Right ventricle myocardium inferior (tissue), 1 donor: Measurements from ENCODE around the gene ANGPTL4. TPM values are rescaled to one million over a fixed set of nuclear protein-coding genes. Genes with fewer than 3 reads are reported as not detected.
"Not testable (repeated sequence)": the region's sequence is repeated elsewhere in the genome, so short reads cannot be mapped to it uniquely, and the experiment has no call there.

ENCODE experiments used
- ATAC-seq: fragments of 200-7000 bp; cut with Tn5 transposase; one replicate; pipeline ENCODE4 v1.9.1; 2020; ENCODE audit warnings: mild to moderate bottlenecking, moderate library complexity
- DNase-seq: peaks from one replicate; pipeline ENCODE4 v3.0.0; 2021; ENCODE audit errors: missing footprints
- intact Hi-C: fragments of 100-400 bp; cut with DNase I; formaldehyde crosslinking; loops from one replicate; pipeline ENCODE4 v1.11.0; 2022
- total RNA-seq: library from RNA; stranded (reverse); fragmentation: NEBNext Ultra II Directional; extraction: Animal tissue kit (Norgen Biotek cat#: 25700); gene quantifications from one replicate; pipeline ENCODE4 v1.2.1, GENCODE V29; 2021
- donor health status: DM: no; HTN: yes; CAD: no; lungs with severe emphysema.

Gene ANGPTL4
- total RNA-seq, 1 donor from 2014 or later, result 24.6 TPM

DNA sequence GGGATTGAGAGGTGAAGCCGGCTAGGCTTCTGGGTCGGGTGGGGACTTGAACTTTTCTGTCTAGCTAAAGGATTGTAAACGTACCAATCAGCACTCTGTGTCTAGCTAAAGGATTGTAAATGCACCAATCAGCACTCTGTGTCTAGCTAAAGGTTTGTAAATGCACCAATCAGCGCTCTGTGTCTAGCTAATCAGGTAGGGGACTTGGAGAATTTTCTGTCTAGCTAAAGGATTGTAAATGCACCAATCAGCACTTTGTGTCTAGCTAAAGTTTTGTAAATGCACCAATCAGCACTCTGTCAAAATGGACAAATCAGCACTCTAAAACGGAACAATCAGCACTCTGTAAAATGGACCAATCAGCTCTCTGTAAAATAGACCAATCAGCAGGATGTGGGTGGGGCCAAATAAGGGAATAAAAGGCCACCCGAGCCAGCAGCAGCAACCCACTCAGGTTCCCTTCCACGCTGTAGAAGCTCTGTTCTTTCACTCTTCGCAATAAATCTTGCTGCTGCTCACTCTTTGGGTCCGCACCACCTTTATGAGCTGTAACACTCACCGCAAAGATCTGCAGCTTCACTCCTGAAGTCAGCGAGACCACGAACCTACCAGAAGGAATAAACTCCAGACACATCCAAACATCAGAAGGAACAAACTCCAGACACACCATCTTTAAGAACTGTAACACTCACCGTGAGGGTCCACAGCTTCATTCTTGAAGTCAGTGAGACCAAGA is 15.4 kb downstream of the ANGPTL4 start:
- intact Hi-C loops, ATAC-seq, DNase-seq: not testable (repeated sequence)

DNA sequence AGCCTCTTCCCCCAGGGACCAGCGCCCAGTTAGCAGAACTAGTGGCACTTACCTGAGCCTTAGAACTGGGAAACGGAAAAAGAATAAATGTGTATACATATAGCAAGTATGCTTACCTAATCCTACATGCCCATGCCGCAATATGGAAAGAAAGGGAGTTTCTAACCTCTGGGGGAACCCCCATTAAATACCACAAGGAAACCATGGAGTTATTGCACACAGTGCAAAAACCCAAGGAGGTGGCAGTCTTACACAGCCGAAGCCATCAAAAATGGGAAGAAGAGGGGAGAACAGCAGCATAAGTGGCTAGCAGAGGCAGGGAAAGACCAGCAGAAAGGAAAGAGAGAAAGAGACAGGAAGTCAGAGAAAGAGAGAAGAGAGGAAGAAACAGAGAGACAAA is 20.6 kb downstream of the ANGPTL4 start:
- intact Hi-C loops, ATAC-seq, DNase-seq: not testable (repeated sequence)

DNA sequence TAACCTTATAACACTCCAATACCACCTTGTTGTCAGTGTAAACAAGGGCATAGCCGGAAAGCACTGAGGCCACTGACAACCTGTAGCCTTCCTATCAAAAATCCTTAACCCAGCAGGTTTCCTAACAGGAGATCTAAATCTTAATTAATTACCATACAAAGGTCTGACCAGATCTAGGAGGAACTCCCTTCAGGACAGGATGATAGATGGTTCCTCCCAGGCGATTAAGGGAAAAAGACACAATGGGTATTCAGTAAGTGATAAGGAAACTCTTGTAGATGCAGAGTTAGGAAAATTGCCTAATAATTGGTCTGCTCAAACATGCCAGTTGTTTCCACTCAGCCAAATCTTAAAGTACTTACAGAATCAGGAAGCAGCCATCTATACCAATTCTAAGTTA is 21.1 kb downstream of the ANGPTL4 start:
- ATAC-seq, DNase-seq, intact Hi-C loops: not testable (repeated sequence)

DNA sequence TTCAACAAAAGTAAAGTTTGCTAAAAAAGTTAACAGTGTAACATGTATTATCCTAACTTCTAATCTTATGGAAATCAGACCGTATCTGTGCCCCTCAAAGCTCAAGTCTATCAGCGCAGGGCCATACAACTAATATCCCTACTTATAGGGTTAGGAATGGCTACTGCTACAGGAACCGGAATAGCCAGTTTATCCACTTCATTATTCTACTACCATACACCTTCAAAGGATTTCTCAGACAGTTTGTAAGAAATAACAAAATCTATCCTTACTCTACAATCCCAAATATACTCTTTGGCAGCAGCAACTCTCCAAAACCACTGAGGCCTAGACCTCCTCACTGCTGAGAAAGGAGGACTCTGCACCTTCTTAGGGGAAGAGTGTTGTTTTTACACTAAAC is 21.6 kb downstream of the ANGPTL4 start:
- ATAC-seq, intact Hi-C loops, DNase-seq: not testable (repeated sequence)

DNA sequence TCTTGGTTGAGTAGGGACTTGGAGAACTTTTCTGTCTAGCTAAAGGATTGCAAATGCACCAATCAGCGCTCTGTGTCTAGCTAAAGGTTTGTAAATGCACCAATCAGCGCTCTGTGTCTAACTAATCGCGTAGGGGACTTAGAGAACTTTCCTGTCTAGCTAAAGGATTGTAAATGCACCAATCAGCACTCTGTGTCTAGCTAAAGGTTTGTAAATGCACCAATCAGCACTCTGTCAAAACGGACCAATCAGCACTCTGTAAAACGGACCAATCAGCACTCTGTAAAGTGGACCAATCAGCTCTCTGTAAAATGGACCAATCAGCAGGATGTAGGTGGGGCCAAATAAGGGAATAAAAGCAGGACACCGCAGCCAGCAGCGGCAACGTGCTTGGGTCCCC is 22.5 kb downstream of the ANGPTL4 start:
- DNase-seq, intact Hi-C loops: not testable (repeated sequence)

DNA sequence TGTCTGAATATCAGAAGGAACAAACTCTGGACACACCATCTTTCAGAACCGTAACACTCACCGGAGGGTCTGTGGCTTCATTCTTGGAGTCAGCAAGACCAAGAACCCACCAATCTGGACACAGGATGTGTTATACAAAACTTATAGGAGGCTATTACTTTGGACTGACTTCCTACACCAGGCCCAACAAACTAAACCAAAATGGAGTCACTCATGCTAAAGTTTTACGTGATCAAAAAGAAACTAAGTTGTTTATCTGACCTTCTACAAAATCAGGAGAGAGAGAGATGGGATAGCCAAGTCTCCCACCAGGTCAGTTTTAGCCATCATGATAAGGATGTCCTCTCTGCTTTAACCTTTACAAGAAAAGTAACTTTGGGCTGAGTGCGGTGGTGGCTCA is 23.0 kb downstream of the ANGPTL4 start:
- ATAC-seq (no peak), DNase-seq (no peak)
- intact Hi-C loops, result no loop called here

More for the DNA sequence above, 22.5 kb downstream of the ANGPTL4 start:
- ATAC-seq, result not testable (repeated sequence)

DNA sequence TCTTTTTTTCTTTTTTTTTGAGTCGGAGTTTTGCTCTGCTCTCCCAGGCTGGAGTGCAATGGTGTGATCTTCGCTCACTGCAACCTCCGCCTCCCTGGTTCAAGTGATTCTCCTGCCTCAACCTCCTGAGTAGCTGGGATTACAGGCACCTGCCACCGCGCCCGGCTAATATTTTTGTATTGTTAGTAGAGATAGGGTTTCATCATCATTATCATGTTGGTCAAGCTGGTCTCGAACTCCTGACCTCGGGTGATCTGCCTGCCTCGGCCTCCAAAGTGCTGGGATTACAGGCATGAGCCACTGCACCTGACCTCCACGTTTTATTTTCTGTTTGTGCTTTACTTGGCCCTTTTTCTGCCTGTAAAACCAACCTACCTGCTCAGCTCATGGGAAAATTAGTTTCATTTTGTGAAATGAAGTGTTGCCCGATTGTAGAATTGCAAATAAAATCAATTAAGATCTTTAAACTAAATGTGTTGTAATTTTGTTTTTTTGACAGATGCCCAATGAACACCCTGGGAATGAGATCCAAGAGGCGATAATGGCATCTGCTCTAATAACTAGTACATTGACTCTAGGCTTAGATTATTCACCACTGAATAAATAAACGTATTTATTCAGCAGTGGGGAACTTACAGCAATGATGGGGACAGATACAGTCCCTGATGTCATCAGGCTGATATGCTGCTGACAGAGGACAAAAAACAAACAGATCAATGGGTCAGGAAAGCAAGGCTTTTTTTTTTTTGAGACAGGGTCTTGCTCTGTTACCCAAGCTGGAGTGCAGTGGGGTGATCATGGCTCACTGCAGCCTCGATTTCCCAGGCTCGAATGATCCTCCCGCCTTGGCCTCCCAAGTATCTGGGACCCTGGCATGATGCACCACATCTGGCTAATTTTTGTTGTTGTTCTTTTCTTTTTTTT is 24.0 kb downstream of the ANGPTL4 start:
- DNase-seq, result no peak
- no peak for ATAC-seq
- intact Hi-C loops, result no loop called here

DNA sequence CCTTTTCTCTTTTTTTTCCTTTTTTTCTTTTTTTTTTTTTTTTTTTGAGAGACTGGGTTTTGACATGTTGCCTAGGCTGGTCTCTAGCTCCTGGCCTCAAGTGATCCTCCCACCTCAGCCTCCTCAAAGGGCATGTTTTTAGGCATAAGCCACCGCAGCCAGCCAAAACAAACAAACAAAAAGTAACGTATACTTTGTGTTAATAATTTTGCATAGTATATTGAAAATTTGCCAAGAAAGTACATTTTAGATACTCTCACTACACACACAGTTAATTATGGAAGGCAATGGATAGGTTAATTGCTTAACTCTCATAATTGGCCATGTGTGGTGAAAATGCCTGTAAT is 24.6 kb downstream of the ANGPTL4 start:
- no peak for ATAC-seq

DNA sequence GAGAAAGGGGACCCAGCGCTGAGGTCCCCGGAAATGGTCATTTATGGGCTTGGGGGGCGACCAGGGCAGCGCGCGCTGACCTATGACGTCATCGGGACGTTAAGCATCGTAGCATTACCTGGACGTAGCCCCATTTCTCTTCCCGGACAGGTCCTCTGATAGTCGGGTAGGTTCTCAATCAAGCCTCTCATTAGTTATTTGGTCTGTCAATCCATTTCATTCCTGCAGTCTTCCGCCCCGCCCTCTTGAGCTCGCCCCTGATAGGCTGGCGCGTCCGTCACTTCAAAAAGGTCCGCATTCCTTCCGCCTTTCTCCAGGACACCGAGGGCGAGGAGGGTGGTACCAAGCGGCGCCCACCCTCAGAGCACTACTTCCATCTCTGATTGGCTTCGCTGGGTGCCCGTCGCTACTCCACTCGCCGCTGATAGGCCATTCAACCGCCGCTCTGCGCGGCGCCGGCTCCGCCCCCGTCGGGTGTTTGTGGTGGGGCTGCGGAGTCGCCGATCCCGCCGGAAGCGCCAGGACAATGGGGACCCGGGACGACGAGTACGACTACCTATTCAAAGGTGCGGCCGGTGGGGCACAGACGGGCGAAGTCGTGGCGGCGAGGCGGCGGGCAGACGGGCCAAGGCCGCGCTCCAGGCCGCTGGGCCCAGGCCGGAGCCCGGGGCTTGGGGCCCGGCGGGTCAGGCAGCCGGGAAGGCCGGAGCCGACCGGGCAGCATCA is 26.1 kb downstream of the ANGPTL4 start, which contains the start of gene RAB11B:
RAB11B (plus strand) TSS at position 470 of the 726 bp plus-strand sequence; CDS start at position 527, 57 bp downstream.
- ATAC-seq (peak; percentile 93), DNase-seq (peak; percentile 99)
- intact Hi-C loops, result loop anchor here (1.0 kb wide), 3 partner anchors 23 to 54 kb away; partner anchors contain the start of gene HNRNPM

More for the DNA sequence above, 24.6 kb downstream of the ANGPTL4 start:
- DNase-seq, result no peak
- intact Hi-C loops, result no loop called here

DNA sequence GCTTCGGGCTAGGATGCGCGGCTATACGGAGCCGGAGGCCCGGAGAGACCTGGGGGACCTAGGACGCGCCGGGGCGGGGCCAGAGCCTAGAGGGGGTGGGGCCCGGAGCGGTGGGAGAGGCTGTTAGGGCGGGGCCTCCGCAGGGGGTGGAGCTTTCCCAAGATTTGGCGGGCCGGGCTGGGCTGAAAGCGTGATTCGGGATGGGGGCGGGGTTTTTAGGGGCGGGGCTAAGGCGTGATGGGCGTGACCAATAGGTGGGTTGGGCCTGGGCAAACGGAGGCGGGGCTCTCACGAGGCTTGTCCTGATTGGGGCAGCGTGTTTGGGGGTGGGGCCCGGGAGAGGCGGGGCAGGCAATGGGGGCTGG is 26.6 kb downstream of the ANGPTL4 start:
- DNase-seq (peak; percentile 97), ATAC-seq (peak; percentile 87)
- intact Hi-C loops, result loop anchor here (1.0 kb wide), 2 partner anchors 28 to 54 kb away; partner anchors contain the start of gene HNRNPM

DNA sequence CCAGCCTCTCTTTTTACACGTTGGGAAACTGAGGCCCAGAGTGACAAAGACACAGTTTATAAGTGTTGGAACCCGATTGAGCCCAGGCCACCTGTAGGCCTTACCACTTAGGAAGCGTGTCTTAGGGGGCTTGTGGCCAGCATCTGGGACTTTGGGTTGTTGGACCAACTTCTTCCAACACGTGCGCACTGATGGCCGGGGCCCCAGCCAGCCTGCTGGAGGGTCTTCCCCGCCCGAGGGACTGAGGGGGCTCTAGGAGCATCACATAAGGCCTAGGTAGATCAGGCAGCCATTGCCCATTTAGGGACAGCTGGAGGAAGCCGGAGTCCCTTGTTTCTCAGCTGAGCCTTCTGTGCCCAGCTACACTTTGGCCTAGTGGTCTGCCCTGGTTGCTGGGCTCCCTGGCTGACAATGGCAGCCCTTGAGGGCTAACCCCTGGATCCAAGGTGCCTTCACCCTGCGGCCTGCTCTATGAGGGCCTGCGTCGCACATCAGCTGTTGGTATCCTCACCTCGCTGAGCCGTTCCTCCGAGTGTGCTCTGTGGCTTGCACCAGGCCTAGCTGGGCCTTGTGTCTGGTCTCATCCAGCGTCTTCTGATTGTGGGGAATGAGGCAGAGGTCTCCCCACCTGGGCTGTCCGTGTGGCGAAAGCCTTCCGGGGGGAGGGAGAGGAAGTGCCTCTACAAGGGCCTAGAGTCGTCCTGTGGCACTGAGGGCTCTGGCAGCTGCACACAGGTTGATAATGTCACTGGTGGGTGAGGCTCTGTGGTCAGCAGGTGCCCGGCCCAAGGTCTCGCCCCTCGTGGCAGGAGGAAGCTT is 27.5 kb downstream of the ANGPTL4 start:
- intact Hi-C loops, result no loop called here
- DNase-seq (no peak), ATAC-seq (no peak)

DNA sequence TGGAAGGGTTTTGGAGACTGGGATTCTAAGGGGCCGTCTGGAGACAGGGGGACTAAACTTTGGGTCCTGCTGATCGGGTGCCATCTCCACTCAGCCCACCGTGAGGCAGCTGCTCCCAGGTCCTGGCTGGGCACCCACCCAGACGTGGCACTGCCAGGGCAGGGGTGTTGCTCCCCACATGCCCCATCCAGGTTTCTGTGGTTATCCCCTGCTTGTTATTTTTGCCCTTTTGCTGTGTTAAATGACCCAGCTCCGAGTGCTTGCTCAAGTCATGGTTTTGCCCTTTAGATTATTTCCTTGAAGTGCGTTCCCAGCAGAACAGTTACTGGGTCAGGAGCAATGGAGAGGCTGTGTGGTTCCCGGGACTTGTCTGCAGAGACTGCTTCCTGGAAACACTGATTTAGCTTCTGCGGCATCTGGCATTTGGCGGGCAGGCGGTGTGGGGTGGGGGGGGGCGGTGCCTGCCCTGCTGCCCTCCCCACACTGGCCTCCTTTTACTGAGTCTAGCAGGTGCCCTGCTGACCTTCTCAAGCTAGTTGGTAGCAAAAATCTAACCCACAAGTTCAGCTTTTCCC is 28.1 kb downstream of the ANGPTL4 start:
- intact Hi-C loops, result no loop called here
- no peak for ATAC-seq

DNA sequence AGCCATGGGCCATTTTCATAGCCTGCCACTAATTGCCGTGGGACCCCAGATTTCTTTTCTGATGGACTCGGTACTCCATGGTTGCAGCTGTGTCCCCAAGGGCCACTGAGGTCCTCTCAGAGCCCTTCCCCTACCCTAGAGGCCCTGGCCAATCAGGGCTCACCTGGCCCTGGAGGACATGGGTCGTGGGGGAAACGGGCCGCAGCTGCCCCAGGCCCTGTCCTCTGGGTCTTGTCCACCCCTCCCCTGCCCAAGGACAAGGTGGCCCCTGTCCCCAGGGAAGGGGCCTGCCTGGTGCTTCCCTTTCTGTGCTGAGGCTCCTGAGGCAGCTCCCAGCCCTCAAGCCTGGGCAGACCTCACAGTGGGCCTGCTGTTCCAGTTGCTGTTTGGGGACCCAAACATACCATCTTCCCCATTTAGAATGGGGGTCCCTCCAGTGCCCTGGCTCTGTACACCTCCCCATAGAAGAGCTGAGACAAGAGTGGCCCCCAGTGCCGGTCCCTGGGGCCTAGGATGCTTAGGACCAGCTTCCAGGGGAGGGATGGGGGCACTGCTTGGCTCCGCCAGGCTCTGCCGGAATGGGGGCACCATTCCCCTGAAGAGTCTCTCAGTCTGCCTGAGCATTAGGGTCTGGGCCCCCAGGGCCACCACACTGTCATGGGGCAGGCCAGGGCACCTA is 29.4 kb downstream of the ANGPTL4 start:
- DNase-seq, result no peak
- intact Hi-C loops, result no loop called here

More for the DNA sequence above, 28.1 kb downstream of the ANGPTL4 start:
- no peak for DNase-seq

DNA sequence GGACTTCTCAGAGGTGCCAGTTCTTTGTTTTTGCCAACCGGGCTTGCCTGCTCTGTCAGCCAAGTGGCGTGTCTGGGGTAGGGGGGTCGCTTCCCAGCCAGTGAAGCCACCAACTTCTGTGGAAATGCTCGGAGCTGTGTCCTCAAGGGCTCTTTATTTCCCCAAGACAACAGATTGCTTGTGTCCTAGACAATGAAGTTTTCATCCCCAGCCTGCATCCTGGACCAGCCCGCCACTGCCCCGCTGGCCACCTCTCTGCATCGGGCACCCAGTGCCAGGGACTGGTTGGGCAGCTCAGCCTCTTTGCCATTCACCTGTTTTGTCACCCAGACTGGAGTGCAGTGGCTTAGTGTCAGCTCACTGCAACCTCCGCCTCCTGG is 29.9 kb downstream of the ANGPTL4 start:
- ATAC-seq, result no peak
- DNase-seq, result no peak
- intact Hi-C loops, result no loop called here

More for the DNA sequence above, 29.4 kb downstream of the ANGPTL4 start:
- ATAC-seq, result no peak

DNA sequence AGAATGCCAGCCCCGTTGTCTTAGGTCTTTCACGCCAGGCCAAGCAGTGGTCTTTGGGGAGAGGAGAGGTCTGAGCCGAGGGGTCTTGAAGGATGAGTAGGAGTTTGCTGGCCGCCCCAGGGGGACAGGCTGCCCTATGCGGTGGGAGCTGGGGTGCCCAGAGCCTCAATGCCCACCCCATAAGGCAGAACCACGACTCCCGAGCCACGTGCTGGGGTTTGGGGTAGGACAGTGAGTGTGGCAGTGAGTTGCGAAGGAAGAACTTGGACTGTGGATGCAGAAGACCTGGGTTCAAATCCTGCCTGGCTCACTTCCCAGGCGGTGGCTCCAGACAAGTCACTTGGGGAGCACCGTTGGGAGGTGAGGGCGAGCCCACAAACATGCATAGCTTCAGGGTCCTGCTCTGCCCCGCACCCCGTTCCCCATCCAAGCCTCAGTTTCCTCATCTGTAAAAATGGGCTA is 31.7 kb downstream of the ANGPTL4 start:
- ATAC-seq (no peak), DNase-seq (no peak)
- intact Hi-C loops, result loop anchor here (2.0 kb wide), 1 partner anchor 41 kb away; no protein-coding TSS in a partner anchor

DNA sequence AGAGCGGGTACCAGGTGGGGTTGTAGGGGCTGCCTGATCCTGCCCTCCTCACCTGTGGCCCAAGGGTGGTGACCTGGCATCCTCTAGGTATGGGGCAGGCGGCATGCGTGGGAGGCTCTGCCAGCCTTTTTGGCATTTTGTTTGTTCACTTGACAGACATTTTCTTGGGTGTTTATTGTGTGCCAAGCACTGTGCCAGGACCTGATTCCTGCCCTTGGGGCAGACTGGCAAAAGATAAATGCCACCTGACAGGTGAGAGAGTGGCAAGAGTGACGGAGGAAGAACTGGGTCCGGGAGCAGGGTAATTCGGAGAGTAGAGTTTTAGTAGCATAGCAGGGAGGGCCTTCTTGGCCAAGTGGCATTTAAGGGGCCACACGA is 32.2 kb downstream of the ANGPTL4 start:
- ATAC-seq, result no peak
- DNase-seq, result no peak
- intact Hi-C loops, result loop anchor here (2.0 kb wide), 1 partner anchor 41 kb away; no protein-coding TSS in a partner anchor
